ENCODE measurements around the gene S100G.
"Not testable (repeated sequence)": the region's sequence is repeated elsewhere in the genome, so short reads cannot be mapped to it uniquely, and the experiment has no call there.

S100G gene, protein sequence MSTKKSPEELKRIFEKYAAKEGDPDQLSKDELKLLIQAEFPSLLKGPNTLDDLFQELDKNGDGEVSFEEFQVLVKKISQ

DNA sequence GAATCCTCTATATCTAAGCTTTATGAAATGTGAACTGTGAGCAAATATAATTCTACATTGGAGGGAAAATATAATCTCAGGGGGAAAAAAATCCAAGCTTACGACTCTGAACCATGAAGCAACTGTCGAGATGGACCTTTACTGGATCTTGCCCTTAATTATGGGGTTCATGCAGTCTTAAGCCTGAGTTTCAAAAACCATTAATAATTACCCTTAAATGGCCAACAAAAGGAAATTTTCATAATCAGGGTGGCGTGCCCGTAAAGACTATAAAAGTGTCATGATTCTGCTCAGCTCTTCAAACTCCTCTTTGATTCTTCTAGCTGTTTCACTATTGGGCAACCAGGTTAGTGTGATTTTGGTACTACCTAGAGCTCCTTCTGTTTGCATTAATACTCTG is at the start of gene S100G:
S100G (plus strand) TSS at position 301 of the 400 bp plus-strand sequence. CDS start 849 bp downstream, outside the sequence.
- no peak for DNase-seq

DNA sequence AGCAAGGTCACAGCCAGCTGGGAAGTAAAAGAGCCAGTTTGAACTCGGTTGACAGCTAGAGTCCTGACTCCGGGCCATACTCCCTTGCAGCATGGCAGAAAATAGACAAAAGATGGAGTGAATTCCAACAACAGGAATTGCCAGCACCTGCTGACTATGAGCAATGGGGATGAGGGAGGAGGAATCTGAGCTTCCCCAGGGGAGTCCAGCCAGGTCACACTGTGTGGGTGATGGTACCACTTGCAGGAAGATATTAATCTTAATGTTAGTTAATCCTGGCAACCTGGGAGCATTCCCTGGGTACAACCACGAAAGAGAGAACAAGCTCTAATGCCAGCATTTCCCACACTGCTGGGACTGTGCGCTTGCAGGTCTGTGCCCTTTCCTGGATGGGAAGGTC is 48.1 kb upstream of the S100G start:
- no peak for DNase-seq

DNA sequence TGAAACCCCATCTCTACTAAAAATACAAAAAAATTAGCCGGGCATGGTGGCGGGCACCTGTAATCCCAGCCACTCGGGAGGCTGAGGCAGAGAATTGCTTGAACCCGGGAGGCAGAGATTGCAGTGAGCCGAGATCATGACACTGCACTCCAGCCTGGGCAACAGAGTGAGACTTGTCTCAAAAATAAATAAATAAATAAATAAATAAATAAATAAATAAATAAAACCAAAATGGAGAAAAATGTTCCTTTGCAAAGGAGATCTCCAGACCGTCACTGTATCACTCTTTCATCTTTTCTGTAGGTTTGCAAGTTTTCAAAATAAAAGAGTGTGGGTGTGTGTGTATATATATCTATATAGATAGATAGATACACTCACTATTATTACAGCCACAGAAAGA is 46.7 kb upstream of the S100G start:
- not testable (repeated sequence) for DNase-seq

DNA sequence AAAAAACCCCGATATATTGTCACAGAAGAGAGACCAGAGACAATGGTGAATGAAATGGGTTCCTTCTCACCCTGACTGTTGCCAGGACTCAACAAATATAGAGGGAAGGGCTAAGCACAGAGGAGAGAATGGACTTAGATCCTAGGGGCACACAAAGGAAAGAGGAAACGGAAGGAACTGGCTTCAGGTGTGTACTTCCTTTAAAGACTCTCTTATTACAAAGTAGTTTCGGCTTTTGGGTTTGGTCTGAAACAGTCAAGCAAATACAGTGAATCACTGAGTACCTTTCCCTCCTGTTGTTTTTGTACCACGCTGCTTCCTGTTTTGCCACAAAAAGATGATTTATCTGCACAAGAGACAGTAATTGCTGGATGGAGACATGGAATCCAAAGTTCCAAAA is 46.1 kb upstream of the S100G start:
- DNase-seq = no peak

DNA sequence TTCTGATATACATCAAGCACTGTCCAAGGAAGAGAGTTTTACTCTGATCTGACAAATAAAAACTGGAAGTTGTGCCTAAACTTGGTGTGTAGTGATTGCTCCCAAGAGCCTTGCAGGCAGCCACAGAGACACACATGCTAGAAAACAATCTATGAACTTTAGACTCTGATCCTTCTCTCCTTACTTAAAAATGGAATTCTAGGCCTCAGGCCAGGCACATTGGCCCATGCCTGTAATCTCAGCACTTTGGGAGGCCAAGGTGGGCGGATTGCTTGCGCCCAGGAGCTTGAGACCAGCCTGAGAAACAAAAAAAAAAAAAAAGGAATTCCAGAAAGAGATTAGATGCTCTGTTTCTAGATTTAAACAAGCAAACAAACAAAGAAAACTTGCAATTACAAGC is 45.6 kb upstream of the S100G start:
- no peak for DNase-seq

DNA sequence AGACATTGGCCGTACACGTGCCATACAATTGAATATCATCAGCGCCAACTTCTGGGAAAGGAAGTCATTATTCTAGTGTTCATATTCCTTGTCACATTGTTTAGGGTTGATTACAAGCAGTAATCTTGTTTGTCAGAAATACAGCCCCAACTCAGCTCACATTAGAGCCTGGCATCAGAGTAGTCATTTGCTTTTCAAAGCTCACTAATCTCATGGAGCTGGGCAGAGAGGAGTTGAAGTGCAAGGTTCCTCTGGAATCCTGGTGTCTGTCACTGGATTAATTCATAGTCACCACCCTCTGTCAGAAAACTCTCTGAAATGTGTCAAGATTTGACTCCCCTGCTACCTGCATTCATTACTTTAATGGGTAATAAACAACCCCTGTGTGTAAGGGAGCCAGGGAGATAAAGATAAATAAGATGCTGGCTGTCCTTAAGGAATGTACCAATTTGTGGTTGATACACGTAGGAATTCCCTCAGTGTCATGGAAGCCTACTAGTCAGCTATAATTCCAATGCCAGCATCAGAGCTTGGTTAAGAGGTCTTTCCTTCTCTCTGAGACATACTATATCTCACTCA is 43.7 kb upstream of the S100G start:
- DNase-seq = no peak

DNA sequence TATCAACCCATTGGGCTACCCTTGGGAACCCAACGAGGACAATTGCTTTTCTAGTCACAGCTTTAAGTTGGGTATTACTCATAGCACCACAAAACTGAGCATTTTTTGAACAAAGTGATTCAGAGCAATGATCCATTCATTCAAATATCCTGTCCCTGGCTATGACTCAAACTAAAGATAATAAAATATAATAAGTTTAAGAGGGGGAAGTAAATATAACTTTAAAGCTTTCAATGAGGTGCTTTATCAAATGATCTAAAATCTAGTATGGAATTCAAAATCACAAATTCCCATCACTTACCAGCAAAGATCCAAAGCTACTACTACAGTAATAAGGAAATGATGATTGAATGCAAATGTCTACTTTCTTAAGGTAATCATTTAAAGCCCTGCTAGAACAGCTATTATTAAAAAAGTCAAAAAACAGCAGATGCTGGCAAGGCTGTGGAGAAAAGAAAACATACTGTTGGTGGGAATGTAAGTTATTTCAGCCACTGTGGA is 39.8 kb upstream of the S100G start:
- no peak for DNase-seq

DNA sequence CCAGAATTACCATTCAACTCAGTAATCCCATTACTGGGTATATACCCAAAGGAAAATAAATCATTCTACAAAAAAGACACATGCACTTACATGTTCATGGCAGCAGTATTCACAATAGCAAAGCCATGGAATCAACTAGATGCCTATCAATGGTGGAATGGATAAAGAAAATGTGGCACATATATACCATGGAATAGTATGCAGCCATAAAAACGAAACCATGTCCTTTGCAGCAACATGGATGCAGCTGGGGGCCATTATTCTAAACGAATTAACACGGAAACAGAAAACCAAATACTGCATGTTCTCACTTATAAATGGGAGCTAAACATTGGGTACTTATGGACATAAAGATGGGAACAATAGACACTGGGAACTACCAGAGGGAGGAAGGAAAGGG is 39.3 kb upstream of the S100G start:
- not testable (repeated sequence) for DNase-seq

DNA sequence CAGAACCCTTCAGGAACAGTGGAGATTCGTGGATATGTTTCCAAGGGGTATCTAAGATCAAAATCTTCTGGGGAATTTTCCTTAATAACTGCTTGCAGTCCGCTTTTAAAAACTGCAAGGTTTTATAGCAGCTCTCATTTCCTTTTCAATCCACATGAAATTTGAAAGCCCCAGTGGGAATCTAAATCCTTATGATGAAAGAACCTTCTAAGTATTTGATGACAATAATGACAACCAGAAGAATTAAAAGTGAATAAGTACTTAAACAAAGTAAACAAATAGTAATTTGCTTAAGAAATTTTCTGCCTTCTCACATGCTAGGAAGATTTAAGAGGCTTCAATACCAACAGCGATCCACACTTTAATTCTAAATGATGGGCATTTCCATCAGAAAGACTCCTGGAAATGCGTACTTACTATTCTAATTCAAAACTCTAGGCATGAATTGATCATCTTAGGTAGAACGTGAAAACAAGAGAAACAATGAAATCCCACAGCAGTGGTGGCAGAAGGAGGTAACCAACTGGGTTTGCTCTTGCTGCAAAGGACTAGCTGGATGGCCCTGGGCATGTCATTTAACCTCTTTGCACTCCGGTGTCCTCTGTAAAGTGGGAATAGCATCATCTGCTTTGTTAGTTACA is 37.6 kb upstream of the S100G start:
- DNase-seq = no peak

DNA sequence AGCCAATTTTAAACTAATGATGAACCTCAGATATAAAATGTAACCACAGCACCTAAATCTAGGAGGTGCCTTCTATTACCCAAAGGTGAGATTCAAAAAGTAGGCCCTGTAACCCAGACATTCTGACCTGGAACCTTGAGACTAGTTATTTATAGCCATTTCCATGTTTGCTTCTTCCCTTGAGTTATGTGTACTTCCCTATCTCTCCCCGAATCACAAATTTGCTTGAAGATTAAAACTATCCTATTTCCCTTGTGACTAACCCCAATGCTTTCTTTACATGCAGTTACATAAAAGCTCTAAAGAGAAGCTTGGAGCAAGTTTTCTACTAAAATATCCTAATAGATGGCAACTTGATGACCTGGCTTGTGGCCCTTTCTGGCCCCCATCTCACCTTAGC is 32.6 kb upstream of the S100G start:
- DNase-seq = no peak

DNA sequence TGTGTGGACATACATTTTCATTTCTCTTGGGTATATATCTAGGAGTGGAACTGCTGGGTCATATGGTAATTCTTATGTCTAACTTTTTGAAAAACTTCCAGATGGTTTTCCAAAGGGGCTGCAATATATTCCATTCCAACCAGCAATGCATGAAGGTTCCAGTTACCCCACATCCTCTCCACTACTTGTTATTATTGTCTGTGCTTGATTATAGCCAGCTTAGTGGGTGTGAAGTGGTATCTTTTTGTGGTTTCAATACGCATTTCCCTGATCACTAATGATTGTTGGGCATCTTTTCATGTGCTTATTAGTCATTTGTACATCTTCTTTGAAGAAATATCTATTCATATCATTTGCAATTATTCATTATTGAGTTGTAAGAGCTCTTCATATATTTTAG is 31.5 kb upstream of the S100G start:
- no peak for DNase-seq

DNA sequence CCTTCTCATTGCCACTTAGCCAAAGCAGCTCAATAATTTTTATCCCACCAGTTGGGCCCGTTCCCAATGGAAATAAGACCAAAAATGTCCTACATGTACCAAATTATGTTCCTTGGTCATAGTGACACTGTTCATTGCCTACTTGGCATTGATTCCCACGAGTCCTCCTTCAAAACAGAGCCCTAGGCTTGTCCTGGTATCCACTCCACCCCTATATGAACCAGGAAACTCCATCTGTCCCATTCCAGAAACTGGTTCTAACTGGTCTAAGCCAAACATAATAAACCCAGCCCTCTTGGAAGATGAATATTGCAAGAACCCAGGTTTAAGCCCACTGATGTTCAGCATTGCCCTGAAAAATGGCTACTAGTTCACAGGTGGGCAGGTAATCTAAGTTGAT is 30.9 kb upstream of the S100G start:
- DNase-seq = no peak

DNA sequence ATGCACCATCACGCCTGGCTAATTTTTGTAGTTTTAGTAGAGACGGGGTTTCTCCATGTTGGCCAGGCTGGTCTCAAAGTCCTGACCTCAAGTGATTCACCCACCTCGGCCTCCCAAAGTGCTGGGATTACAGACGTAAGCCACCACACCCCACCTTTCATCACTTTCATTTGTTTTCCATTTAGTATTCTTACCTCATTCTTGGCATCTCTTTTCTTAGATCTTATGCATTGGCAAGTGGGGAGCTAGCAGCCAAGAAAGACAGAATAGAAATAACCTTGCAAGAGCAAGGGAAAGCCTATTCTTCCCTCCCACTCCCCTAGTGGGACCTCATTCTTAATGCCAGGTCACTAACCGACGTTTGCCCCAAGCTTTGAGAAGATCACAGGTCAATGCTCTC is 21.4 kb upstream of the S100G start:
- not testable (repeated sequence) for DNase-seq

DNA sequence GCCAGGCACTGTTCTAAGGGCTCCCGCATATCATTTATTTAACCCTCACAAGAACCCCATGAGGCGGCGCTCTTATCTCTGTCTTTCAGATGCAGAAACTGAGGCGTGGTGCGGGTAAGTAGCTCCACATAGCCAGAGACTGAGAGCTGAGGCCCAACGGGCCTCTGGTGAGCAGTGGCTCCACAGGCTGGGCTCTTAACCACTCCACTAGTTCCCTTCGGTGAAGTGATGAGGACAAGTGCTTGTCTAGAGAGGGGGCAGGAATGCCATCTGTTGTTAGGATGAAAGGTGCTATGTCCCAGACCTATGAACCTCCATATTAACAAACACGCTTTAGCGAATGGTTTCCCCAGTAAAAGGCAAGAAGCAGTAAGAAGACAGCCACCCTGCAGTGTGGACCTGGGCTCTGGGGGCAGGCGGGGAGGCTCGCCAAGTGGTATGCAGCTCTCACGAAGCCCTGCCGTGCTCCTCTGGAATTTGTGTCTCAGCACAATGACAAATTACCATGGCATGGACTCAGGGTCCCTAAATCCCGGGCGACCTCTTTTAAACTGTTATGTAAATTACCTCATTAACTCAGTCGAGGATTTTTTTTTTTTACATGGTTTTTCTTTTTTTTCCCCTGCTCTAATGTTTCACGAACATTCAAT is 20.9 kb upstream of the S100G start:
- DNase-seq = no peak

DNA sequence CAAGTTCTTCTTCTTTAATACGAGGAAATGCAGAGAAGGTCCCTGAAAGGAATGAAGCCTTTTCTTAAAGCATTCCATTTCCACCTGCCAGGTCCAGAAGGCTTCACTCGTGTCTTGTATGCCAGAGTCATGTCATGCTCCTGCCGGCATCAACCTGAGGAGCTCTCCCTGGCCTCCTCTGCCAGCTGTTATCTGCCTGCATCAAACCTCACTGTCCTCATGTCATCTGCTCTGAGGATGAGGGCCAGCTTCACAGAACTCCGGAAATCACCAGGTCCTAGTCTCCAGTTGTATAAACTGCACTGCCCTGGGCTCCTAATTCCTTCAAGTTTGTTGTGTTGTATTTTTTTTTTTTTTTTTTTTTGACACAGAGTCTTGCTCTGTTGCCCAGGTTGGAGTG is 20.0 kb upstream of the S100G start:
- DNase-seq = no peak

DNA sequence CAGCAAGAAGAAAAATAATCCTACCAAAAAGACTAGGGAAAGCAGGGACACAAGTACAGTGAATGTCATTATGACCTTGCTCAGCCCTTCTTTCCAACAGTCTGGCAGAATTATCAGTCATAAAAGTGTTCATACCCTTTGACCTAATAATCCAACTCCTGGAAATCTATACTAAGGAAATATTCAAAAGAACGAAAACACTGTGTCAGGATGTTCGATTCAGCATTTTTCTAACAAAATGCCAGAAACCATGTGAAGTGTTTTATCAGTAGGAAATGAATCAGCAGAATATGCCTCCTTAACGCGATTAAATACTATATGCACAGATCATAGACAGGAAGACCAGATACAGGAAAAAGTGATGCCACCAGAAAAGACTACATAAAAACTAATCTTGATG is 16.2 kb upstream of the S100G start:
- no peak for DNase-seq

DNA sequence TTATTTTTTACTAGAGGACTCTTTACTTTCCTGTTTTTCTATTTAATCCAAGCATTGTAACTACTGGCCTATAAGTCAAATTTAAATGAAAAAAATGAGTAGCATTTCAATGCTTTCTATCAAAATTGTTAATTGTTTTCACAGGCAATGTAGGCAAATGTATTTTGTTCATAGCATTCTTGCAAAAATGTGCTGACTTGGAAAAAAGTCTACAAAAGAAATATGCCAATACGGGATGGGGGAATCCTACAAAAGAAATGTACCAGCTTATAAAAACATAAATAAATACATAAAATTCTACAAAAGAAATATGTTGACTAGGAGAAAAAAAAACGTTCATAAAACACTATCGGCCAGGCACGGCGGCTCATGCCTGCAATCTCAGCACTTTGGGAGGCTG is 14.9 kb upstream of the S100G start:
- no peak for DNase-seq

DNA sequence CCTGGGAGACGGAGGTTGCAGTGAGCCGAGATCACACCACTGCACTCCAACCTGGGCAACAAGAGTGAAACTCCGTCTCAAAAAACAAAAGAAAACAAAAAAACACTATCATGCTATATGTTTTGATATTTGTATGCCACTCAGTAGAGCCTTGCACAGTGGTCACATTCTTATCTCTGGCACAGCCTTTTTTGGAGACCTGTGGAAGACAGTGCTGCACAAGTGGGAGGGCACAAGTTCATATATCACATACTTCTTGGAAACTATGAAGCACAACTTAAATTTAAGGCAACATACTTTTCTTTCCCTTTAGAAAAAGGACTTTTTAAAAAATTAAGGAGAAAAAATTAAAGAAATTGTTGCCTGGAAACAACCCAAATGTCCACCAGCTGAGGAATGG is 14.4 kb upstream of the S100G start:
- no peak for DNase-seq

DNA sequence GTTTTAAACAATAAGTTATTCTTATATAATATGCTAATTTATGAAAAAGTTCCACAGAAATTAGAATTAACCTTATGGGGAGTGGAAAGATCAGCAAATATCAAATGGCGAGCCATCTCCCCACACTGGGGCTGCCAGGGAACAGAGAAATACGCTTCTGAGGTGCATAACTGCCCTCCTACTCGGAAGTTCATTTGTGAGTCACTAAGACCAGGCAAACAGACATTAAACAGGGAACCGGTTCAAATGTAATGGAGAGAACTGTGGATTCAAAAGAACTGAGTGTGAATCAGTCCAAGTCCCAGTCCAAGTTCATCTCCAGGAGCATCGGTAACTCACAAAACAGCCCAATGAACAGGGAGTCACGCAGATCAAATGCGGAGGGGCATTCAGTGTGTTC is 11.4 kb upstream of the S100G start:
- DNase-seq = no peak

DNA sequence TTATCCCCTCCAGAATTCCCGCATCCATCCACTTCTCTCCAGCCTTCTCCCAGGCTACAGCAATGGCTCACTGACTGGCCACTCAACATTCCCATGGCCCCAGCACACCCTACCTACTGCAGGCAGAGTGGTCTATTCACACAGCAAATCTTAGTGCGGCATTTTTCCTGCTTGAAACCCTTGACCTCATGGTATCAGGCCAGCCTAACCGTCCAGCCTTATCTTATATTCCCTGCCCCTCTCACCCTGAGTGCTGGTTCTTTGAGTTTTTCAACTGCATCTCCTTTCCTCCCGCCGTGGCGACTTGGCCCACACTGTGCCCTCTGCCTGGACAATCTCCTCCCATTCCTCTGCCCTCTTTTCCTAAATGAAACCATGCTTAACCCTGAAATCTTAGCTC is 10.0 kb upstream of the S100G start:
- DNase-seq = no peak

DNA sequence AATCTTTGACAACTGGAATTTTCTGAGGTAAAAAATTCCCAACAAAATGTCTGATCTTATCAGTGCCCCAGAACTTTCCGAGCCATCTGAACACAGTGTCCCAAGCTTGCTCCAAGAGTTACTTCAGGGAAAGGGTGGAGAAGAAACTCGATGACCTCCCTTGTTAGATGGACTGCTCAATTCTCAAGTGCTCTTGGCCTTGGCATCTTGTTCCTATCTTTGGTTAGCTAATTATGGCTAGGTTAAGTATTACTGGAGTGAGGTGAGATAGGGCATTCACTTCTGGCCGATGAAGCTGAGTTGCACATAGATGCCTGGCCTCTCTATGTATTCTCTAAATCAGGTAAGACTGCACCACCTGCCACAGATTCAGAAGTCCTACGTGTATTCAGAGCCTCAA is 9.1 kb upstream of the S100G start:
- DNase-seq = no peak

DNA sequence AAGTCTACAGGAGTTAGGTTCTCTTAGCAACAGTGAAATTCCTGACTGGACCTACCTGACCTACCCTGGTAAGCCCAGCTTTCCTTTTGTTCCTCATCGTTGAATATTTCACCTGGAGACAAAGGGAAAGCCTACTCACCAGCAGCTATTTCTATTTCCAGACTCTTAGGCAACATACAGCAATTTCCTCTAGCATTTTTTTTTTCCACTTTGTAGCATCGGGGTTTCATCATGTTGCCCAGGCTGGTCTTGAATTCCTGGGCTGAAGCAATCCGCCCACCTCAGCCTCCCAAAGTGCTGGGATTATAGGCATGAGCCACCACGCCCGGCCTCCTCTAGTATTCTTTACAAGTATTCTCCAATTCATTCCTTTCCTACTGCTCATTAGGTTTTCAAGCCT is 6.8 kb upstream of the S100G start:
- DNase-seq = no peak

DNA sequence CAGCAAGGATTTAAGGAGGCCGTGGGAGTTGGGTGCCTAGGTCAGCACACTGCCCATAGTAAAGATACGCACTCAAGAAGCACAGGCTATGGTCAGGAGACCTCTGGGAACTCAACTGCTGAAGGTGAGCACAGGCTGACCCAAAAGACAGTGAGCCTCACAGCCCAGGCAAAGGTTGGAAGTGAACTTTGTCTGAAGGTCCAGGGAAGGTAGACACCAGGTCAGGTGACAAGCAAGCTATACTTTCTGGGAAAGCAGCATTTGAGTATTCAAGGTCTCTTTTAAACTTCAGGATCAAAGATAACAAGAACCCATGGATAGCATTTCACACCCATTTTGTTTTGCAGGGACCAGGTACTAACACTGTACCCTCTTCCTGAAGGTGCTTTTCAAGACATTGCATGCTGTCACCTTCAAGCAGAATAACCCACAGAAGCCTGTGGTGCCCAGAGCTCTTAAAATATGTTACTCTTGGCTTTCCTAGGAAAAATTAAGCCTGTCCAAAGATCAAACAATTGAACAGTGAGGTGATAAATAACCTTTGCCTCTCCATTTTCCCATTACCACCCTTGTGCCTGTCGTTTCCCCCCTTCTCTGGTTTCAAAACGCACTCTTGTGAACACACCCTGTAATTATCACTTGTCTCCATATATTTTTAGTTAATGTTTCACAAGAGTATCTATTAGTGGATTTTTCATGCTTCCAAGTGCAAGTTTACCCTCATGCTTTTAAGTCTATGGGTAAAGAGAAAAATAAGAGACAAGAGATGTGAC is 3.4 kb upstream of the S100G start:
- no peak for DNase-seq
